HepG2 (cell line): ENCODE measurements around the gene KIAA0930. TPM values are rescaled to one million over a fixed set of nuclear protein-coding genes. Genes with fewer than 3 reads are reported as not detected.

Experiments used
- AHDC1 ChIP-seq: sonication (generic); formaldehyde crosslinking; IDR thresholded peaks from 2 replicates; pipeline ENCODE4 v1.5.1; 2020; ENCODE audit warnings: mild to moderate bottlenecking, missing genetic modification reagents, borderline replicate concordance
- ATAD3A ChIP-seq: sonication (generic); formaldehyde crosslinking; IDR thresholded peaks from 2 replicates; pipeline ENCODE4 v1.4.0; 2020; ENCODE audit warnings: missing genetic modification reagents
- DNMT3B ChIP-seq: conservative IDR thresholded peaks from 2 replicates; pipeline ENCODE4 v1.6.1; 2016; ENCODE audit warnings: missing biosample characterization, control low read depth
- ZNF235 ChIP-seq: sonication (generic); formaldehyde crosslinking; IDR thresholded peaks from 2 replicates; pipeline ENCODE4 v1.8.1; 2023; ENCODE audit warnings: mild to moderate bottlenecking, missing genetic modification reagents, borderline replicate concordance
- polyA plus RNA-seq, 8 experiments: library from polyadenylated mRNA; depleted of rRNA in 3 of 8; stranded (reverse) in 7 of 8; unstranded in 1 of 8; fragments of >200 nt; fragmentation: Illumina TruSeq in 4 of 8; extraction: Trizol in 4 of 8; gene quantifications; 2 replicates each; pipeline versions ENCODE4 v1.2.1 to v1.2.3, GENCODE V29; 2011 to 2016; ENCODE audit warnings: low read depth in 4 of 8, missing spikeins in 1 of 8, mixed read lengths in 1 of 8; ENCODE audit not compliant: insufficient read depth in 1 of 8
- total RNA-seq, 5 experiments: library from RNA; depleted of rRNA; stranded (reverse); fragments of >200 nt; fragmentation: Illumina TruSeq; extraction: Trizol; gene quantifications; 2 replicates each; pipeline ENCODE4 v1.2.3, GENCODE V29; 2016; ENCODE audit warnings: low read depth in 1 of 5
- TF ChIP-seq, protein P1 (sequence below): sonication (generic); formaldehyde crosslinking; IDR thresholded peaks from 2 replicates; pipeline ENCODE4 v1.5.0; 2020; ENCODE audit warnings: mild to moderate bottlenecking, missing genetic modification reagents, borderline replicate concordance
- TF ChIP-seq, protein P2 (sequence below): sonication (generic); formaldehyde crosslinking; IDR thresholded peaks from 2 replicates; pipeline ENCODE4 v1.8.0; 2022; ENCODE audit warnings: mild to moderate bottlenecking, missing genetic modification reagents; ENCODE audit not compliant: insufficient replicate concordance
- TF ChIP-seq, protein P3 (sequence below): IDR thresholded peaks from 2 replicates; pipeline ENCODE4 v1.6.1; 2016; ENCODE audit warnings: mild to moderate bottlenecking
- TF ChIP-seq, protein P4 (sequence below), 2 experiments: sonication (generic) in 1 of 2; formaldehyde crosslinking in 1 of 2; IDR thresholded peaks; 2 replicates each; pipeline versions ENCODE4 v1.4.0 to v1.6.1; 2016 to 2020; ENCODE audit warnings: borderline replicate concordance in 1 of 2, low read depth in 1 of 2, mild to moderate bottlenecking in 1 of 2, missing genetic modification reagents in 1 of 2
- TF ChIP-seq, protein P5 (sequence below): sonication (generic); formaldehyde crosslinking; IDR thresholded peaks from 2 replicates; pipeline ENCODE4 v1.4.0; 2020; ENCODE audit warnings: missing genetic modification reagents

The KIAA0930 gene
- total and polyA plus RNA-seq, 2 of the 13 experiments (the other 11 are each of a cell fraction or from before 2014, with no cell fraction given): 27.0 to 38.2 TPM

DNA sequence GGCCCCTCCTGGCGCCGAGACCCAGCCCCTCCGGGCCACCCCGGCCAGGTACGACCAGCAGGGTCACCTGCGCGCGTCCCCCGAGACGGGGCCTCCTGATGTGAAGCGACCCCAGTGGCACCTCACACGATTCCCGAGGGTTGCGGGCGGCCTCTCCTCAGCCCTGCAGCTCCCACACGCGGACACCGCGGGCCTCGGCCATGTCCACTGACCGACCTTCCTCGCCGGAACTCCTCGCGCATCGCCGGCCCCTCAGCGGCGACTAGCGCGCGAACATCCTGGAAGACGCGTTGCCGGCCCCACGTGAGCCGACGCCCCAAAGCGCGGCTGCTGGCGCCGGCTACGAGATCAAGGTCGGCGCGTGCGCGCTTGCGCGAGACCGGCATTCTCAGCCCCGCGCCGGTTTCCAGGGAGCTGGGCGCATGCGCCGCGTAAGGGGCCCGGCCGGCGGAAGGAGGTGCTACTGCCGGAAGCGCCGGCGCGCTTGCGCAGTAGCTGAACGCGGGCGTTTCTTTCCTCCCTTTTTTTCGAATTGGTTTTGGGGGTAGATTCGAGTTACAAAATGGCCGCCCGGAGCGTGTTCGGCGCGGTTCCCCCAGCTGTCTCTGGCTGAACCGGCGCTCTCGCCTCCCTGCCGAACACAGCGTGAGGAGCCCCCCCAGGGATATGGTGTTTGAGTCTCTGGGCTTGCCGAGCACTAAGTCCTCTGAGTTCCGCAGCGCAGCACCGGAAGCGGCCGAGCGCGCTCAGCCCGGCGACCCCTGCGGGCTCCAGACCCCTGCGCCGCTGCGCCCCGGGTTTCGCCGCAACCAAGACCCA lies 77.0 kb downstream of the KIAA0930 start, which contains the start of gene NUP50 (continued):
- TF ChIP-seq, protein P1, sequence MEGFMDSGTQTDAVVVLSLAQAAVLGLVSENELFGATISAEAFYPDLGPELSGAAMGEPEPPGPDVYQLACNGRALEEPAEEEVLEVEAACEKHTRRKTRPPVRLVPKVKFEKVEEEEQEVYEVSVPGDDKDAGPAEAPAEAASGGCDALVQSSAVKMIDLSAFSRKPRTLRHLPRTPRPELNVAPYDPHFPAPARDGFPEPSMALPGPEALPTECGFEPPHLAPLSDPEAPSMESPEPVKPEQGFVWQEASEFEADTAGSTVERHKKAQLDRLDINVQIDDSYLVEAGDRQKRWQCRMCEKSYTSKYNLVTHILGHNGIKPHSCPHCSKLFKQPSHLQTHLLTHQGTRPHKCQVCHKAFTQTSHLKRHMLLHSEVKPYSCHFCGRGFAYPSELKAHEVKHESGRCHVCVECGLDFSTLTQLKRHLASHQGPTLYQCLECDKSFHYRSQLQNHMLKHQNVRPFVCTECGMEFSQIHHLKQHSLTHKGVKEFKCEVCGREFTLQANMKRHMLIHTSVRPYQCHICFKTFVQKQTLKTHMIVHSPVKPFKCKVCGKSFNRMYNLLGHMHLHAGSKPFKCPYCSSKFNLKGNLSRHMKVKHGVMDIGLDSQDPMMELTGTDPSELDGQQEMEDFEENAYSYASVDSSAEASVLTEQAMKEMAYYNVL (CRISPR knock-in tag): peak; percentile 72; the same call in 1 of the 2 replicates
- TF ChIP-seq ATAD3A (CRISPR knock-in tag) (no peak), DNMT3B (CRISPR knock-in tag) (peak; percentile 82; the same call in 1 of the 2 replicates), ZNF235 (CRISPR knock-in tag) (no peak), AHDC1 (CRISPR knock-in tag) (peak; percentile 35; the same call in 1 of the 2 replicates)
- TF ChIP-seq, protein P2, sequence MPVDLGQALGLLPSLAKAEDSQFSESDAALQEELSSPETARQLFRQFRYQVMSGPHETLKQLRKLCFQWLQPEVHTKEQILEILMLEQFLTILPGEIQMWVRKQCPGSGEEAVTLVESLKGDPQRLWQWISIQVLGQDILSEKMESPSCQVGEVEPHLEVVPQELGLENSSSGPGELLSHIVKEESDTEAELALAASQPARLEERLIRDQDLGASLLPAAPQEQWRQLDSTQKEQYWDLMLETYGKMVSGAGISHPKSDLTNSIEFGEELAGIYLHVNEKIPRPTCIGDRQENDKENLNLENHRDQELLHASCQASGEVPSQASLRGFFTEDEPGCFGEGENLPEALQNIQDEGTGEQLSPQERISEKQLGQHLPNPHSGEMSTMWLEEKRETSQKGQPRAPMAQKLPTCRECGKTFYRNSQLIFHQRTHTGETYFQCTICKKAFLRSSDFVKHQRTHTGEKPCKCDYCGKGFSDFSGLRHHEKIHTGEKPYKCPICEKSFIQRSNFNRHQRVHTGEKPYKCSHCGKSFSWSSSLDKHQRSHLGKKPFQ: peak; percentile 67
- TF ChIP-seq, protein P3, sequence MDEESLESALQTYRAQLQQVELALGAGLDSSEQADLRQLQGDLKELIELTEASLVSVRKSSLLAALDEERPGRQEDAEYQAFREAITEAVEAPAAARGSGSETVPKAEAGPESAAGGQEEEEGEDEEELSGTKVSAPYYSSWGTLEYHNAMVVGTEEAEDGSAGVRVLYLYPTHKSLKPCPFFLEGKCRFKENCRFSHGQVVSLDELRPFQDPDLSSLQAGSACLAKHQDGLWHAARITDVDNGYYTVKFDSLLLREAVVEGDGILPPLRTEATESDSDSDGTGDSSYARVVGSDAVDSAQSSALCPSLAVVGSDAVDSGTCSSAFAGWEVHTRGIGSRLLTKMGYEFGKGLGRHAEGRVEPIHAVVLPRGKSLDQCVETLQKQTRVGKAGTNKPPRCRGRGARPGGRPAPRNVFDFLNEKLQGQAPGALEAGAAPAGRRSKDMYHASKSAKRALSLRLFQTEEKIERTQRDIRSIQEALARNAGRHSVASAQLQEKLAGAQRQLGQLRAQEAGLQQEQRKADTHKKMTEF (CRISPR knock-in tag): peak; percentile 79
- TF ChIP-seq, protein P4, sequence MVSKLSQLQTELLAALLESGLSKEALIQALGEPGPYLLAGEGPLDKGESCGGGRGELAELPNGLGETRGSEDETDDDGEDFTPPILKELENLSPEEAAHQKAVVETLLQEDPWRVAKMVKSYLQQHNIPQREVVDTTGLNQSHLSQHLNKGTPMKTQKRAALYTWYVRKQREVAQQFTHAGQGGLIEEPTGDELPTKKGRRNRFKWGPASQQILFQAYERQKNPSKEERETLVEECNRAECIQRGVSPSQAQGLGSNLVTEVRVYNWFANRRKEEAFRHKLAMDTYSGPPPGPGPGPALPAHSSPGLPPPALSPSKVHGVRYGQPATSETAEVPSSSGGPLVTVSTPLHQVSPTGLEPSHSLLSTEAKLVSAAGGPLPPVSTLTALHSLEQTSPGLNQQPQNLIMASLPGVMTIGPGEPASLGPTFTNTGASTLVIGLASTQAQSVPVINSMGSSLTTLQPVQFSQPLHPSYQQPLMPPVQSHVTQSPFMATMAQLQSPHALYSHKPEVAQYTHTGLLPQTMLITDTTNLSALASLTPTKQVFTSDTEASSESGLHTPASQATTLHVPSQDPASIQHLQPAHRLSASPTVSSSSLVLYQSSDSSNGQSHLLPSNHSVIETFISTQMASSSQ (IDR thresholded peaks at IDR 0.05; ENCODE audit: low read depth): no peak
- TF ChIP-seq, protein P4 (CRISPR knock-in tag; IDR thresholded peaks at IDR 0.05; ENCODE audit: borderline replicate concordance): peak; percentile 71; the same call in 1 of the 2 replicates
- TF ChIP-seq, protein P5, sequence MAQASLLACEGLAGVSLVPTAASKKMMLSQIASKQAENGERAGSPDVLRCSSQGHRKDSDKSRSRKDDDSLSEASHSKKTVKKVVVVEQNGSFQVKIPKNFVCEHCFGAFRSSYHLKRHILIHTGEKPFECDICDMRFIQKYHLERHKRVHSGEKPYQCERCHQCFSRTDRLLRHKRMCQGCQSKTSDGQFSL (CRISPR knock-in tag): 0 out of 2 replicates have a peak, but pooled peaks have one; percentile 28
